Ovary (tissue), 3 donors: Measurements from ENCODE around the gene RELL1.

Experiments
- CTCF ChIP-seq, 3 donors: fragments of 450-650 bp in 2 of 3; fragments of 200-600 bp in 1 of 3; IDR thresholded peaks; one replicate each; pipeline versions ENCODE4 v1.5.1 to v1.8.0; 2016 to 2022; ENCODE audit warnings: antibody characterized with exemption in 3 of 3, mild to moderate bottlenecking in 1 of 3
- EP300 ChIP-seq: sonication (generic); formaldehyde crosslinking; IDR thresholded peaks from one replicate; pipeline ENCODE4 v1.6.1; 2017; ENCODE audit warnings: antibody characterized with exemption
- POLR2A ChIP-seq: fragments of 450-650 bp; IDR thresholded peaks from one replicate; pipeline ENCODE4 v1.6.1; 2017; ENCODE audit warnings: antibody characterized with exemption, mild to moderate bottlenecking, moderate library complexity
- donor health status: DM: no; HTN: no; CAD: no.

- TF ChIP-seq CTCF (IDR thresholded peaks at IDR 0.05) = no peak
- TF ChIP-seq POLR2A = no peak
- no peak for TF ChIP-seq EP300
Measured at GRCh38 chr4:37682701-37683401, 3.3 kb downstream of the RELL1 start.
